Measurements from ENCODE around the gene NAA50.

The NAA50 gene

GRCh38 chr3:113696658-113697499 lies 49.2 kb downstream of the NAA50 start:
- H2AFZ ChIP-seq (ENCODE audit: low read length) = peak overlapping the region; percentile 98
- H3K79me2 ChIP-seq (ENCODE audit: low read length) = peaks cover 44% of the 10 kb centered on the region
- H3K4me3 ChIP-seq (ENCODE audit: low read length) = peak overlapping the region; percentile 94
- peak overlapping the region; percentile 53; the same call in 1 of the 2 replicates for H3K27ac ChIP-seq (ENCODE audit: low read length)
- no peak for TF ChIP-seq CTCF (IDR thresholded peaks at IDR 0.05; ENCODE audit: low read length)
- TF ChIP-seq EZH2phosphoT487 (IDR thresholded peaks at IDR 0.05; ENCODE audit: low read length) = no peak
- no peak for TF ChIP-seq EZH2 (optimal IDR thresholded peaks at IDR 0.05; ENCODE audit: low read depth, low read length)
- peak overlapping the region; percentile 86 for H3K4me2 ChIP-seq (ENCODE audit: low read depth, low read length)
- no peaks in the 10 kb centered on the region for H3K9me2 ChIP-seq (replicated peaks; ENCODE audit: insufficient read depth, low read length)
- H3F3A ChIP-seq (ENCODE audit: insufficient read depth, low read length) = peaks cover 5% of the 10 kb centered on the region; the same call in 1 of the 2 replicates
- peaks cover 11% of the 10 kb centered on the region for H3K4me1 ChIP-seq (ENCODE audit: low read length)
- no peaks in the 10 kb centered on the region for H3K27me3 ChIP-seq (replicated peaks; ENCODE audit: insufficient read depth, low read length)
- no peaks in the 10 kb centered on the region for H3K36me3 ChIP-seq (replicated peaks; ENCODE audit: insufficient read depth, low read length)
- peak overlapping the region; percentile 77 for H3K9ac ChIP-seq (ENCODE audit: low read length)
- H4K20me1 ChIP-seq (ENCODE audit: insufficient read depth, low read length) = no peaks in the 10 kb centered on the region
- peak; percentile 99 for DNase-seq
- no peaks in the 10 kb centered on the region for H3K9me3 ChIP-seq (replicated peaks; ENCODE audit: insufficient read depth, low read length)

- Histone ChIP-seq H3K4me2 (ENCODE audit: low read depth, low read length) (peak within 1 kb of the TSS; percentile 86), H3K9me2 (replicated peaks; ENCODE audit: insufficient read depth, low read length) (no peaks in the 10 kb centered on the region), H4K20me1 (ENCODE audit: insufficient read depth, low read length) (no peaks in the 10 kb centered on the region), H3F3A (ENCODE audit: insufficient read depth, low read length) (peaks cover 5% of the 10 kb centered on the region; the same call in 1 of the 2 replicates), H3K36me3 (replicated peaks; ENCODE audit: insufficient read depth, low read length) (no peaks in the 10 kb centered on the region), H3K4me3 (ENCODE audit: low read length) (peak within 1 kb of the TSS; percentile 94), H3K9me3 (replicated peaks; ENCODE audit: insufficient read depth, low read length) (no peaks in the 10 kb centered on the region), H3K79me2 (ENCODE audit: low read length) (peaks cover 47% of the 10 kb centered on the region), H3K27ac (ENCODE audit: low read length) (peak within 1 kb of the TSS; percentile 73; the same call in 1 of the 2 replicates), H2AFZ (ENCODE audit: low read length) (peak within 1 kb of the TSS; percentile 98), H3K9ac (ENCODE audit: low read length) (peak within 1 kb of the TSS; percentile 86), H3K27me3 (replicated peaks; ENCODE audit: insufficient read depth, low read length) (no peaks in the 10 kb centered on the region), H3K4me1 (ENCODE audit: low read length) (peaks cover 11% of the 10 kb centered on the region)
- DNase-seq = peak; percentile 79
- TF ChIP-seq CTCF (IDR thresholded peaks at IDR 0.05; ENCODE audit: low read length) (no peak), EZH2 (optimal IDR thresholded peaks at IDR 0.05; ENCODE audit: low read depth, low read length) (no peak), EZH2phosphoT487 (IDR thresholded peaks at IDR 0.05; ENCODE audit: low read length) (no peak)
Observed at GRCh38 chr3:113695786-113696645, 50.0 kb downstream of the NAA50 start, which contains the start of gene USF3. Gene USF3, minus strand, starts transcription at chr3:113696642. Its CDS starts 21,764 bp downstream, at chr3:113674878.

- Histone ChIP-seq H3K27ac (ENCODE audit: low read length) (peak overlapping the region; percentile 49; the same call in 1 of the 2 replicates), H3K9ac (ENCODE audit: low read length) (peak overlapping the region; percentile 65), H3K4me1 (ENCODE audit: low read length) (peaks cover 11% of the 10 kb centered on the region), H3K4me2 (ENCODE audit: low read depth, low read length) (peak overlapping the region; percentile 81), H3K36me3 (replicated peaks; ENCODE audit: insufficient read depth, low read length) (no peaks in the 10 kb centered on the region), H3K9me3 (replicated peaks; ENCODE audit: insufficient read depth, low read length) (no peaks in the 10 kb centered on the region), H3F3A (ENCODE audit: insufficient read depth, low read length) (peaks cover 5% of the 10 kb centered on the region; the same call in 1 of the 2 replicates), H3K79me2 (ENCODE audit: low read length) (peaks cover 47% of the 10 kb centered on the region), H3K9me2 (replicated peaks; ENCODE audit: insufficient read depth, low read length) (no peaks in the 10 kb centered on the region), H2AFZ (ENCODE audit: low read length) (peak overlapping the region; percentile 70), H4K20me1 (ENCODE audit: insufficient read depth, low read length) (no peaks in the 10 kb centered on the region), H3K4me3 (ENCODE audit: low read length) (peak overlapping the region; percentile 90), H3K27me3 (replicated peaks; ENCODE audit: insufficient read depth, low read length) (no peaks in the 10 kb centered on the region)
- TF ChIP-seq EZH2 (optimal IDR thresholded peaks at IDR 0.05; ENCODE audit: low read depth, low read length) = no peak
- no peak for TF ChIP-seq CTCF (IDR thresholded peaks at IDR 0.05; ENCODE audit: low read length)
- TF ChIP-seq EZH2phosphoT487 (IDR thresholded peaks at IDR 0.05; ENCODE audit: low read length) = no peak
- no peak for DNase-seq
Observed at GRCh38 chr3:113695431-113695785, 50.6 kb downstream of the NAA50 start.

Data from MM.1S (cell line).